Thyroid gland (tissue), 4 donors: ENCODE data around the gene JAKMIP1. TPM values are rescaled to one million over a fixed set of nuclear protein-coding genes. Genes with fewer than 3 reads are reported as not detected.

Source experiments
- DNase-seq, 2 donors: peaks; one replicate each; pipeline ENCODE4 v3.0.0-alpha.2; 2019
- H3K27ac ChIP-seq, 3 donors: fragments of 200-600 bp; sonication (generic); 1 replicate in 2 of 3; 2 replicates in 1 of 3; pipeline ENCODE4 v1.5.1; 2016 to 2019; ENCODE audit warnings: mild to moderate bottlenecking in 1 of 3, moderate library complexity in 1 of 3
- H3K27me3 ChIP-seq: fragments of 200-600 bp; sonication (generic); one replicate; pipeline ENCODE4 v1.5.1; 2019
- H3K36me3 ChIP-seq, 2 donors: fragments of 200-600 bp; sonication (generic); one replicate each; pipeline ENCODE4 v1.5.1; 2016 to 2019
- H3K4me1 ChIP-seq, 2 donors: fragments of 200-600 bp; sonication (generic); one replicate each; pipeline ENCODE4 v1.5.1; 2017 to 2019
- H3K4me3 ChIP-seq, 3 donors: fragments of 200-600 bp; sonication (generic); replicated peaks in 1 of 3; 1 replicate in 2 of 3; 2 replicates in 1 of 3; pipeline ENCODE4 v1.5.1; 2016; ENCODE audit warnings: mild to moderate bottlenecking in 1 of 3
- H3K9me3 ChIP-seq: fragments of 200-600 bp; sonication (generic); one replicate; pipeline ENCODE4 v1.5.1; 2017
- POLR2A ChIP-seq, 2 donors: fragments of 450-650 bp; IDR thresholded peaks; one replicate each; pipeline ENCODE4 v1.6.1; 2017; ENCODE audit warnings: antibody characterized with exemption in 2 of 2, mild to moderate bottlenecking in 2 of 2, moderate library complexity in 1 of 2
- WGBS, 2 donors: methylation state at CpG; one replicate each; pipeline ENCODE4 v1.1.5; 2017; 5-methylcytosine and 5-hydroxymethylcytosine counted together
- intact Hi-C: fragments of 100-400 bp; cut with DNase I; formaldehyde crosslinking; loops from one replicate; pipeline ENCODE4 v1.15.1; 2023
- total RNA-seq, 4 donors: library from RNA; depleted of rRNA; stranded (reverse); fragments of >200 nt; gene quantifications; one replicate each; pipeline ENCODE4 v1.2.3, GENCODE V29; 2016
- TF ChIP-seq, protein P1 (sequence below), 6 experiments: fragments of 200-600 bp in 3 of 6; fragments of 450-650 bp in 3 of 6; sonication (generic) in 3 of 6; IDR thresholded peaks; one replicate each; pipeline ENCODE4 v1.5.1; 2016 to 2019; ENCODE audit warnings: antibody characterized with exemption in 6 of 6, mild to moderate bottlenecking in 2 of 6, inconsistent platforms in 1 of 6, moderate library complexity in 1 of 6

JAKMIP1 gene
- total RNA-seq, 4 donors from 2014 or later, result 0.67 to 1.9 (median 1.1) TPM

- no peak for TF ChIP-seq POLR2A (IDR thresholded peaks at IDR 0.05)
- TF ChIP-seq, protein P1, sequence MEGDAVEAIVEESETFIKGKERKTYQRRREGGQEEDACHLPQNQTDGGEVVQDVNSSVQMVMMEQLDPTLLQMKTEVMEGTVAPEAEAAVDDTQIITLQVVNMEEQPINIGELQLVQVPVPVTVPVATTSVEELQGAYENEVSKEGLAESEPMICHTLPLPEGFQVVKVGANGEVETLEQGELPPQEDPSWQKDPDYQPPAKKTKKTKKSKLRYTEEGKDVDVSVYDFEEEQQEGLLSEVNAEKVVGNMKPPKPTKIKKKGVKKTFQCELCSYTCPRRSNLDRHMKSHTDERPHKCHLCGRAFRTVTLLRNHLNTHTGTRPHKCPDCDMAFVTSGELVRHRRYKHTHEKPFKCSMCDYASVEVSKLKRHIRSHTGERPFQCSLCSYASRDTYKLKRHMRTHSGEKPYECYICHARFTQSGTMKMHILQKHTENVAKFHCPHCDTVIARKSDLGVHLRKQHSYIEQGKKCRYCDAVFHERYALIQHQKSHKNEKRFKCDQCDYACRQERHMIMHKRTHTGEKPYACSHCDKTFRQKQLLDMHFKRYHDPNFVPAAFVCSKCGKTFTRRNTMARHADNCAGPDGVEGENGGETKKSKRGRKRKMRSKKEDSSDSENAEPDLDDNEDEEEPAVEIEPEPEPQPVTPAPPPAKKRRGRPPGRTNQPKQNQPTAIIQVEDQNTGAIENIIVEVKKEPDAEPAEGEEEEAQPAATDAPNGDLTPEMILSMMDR (IDR thresholded peaks at IDR 0.05), result no peak
- Histone ChIP-seq H3K36me3 (no peaks in the 10 kb centered on the region), H3K9me3 (no peaks in the 10 kb centered on the region), H3K27ac (no peak overlapping the region), H3K27me3 (no peaks in the 10 kb centered on the region), H3K4me1 (no peaks in the 10 kb centered on the region), H3K4me3 (no peak overlapping the region)
- 72 to 74% methylated on average over 22 of the region's 22 CpGs for WGBS, 2 donors
- DNase-seq, result no peak
- intact Hi-C loops, result no loop called here
Measured at GRCh38 chr4:6137027-6137746, 63.2 kb downstream of the JAKMIP1 start.

DNA sequence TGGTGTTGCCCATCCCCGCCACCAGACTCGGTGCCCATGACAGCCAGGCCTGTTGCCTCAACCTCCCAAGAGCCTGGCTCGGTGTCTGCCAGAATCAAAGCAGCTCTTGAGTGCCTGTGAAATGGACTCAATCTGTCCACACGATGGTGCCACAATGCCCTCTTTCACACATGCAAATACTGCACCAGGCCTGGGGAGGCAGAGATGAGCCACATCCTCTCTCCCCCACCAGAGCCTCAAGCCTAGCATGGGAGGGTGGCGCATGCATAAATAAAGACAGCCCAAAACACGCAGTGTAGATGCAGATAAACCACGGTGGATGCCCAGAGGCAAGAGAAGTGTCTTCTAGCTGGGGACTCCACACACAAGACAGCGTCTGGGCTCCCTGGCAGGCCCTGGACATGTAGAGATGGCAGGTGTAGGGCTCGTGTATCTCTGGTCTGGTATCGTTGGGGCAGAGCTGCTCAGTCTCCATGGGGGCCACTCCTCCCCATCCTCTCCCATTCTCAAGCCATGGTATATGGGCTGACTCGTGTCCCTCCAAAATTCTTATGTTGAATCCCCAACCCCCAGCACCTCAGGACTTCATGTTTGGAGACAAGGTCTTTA is 65.6 kb downstream of the JAKMIP1 start:
- Histone ChIP-seq H3K9me3 (no peaks in the 10 kb centered on the region), H3K4me3 (no peak overlapping the region), H3K4me1 (no peaks in the 10 kb centered on the region), H3K36me3 (no peaks in the 10 kb centered on the region), H3K27me3 (no peaks in the 10 kb centered on the region), H3K27ac (no peak overlapping the region)
- no peak for DNase-seq
- WGBS, 2 donors, result 78 to 84% methylated on average over 10 to 11 of the region's 11 CpGs
- TF ChIP-seq POLR2A (IDR thresholded peaks at IDR 0.05), result no peak
- TF ChIP-seq, protein P1 (IDR thresholded peaks at IDR 0.05), result no peak
- intact Hi-C loops, result no loop called here

DNA sequence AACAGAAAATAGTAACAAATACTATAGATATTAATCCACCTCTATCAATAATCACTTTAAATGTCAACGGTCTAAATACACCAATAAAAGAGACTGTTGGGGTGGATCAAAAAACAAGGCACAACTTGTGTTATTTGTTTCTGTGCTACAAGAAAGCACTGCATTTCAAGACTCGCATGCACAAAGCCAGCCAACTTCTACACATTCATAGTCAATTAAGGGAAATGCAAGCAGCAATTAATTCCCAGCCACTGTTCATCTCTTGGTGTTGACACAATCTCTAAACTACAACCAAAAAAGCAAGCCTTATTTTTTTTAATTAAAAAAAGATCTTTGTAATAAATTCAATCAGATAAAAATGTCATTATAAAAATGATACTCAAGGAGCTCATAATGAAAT is 67.6 kb downstream of the JAKMIP1 start:
- Histone ChIP-seq H3K27me3 (no peaks in the 10 kb centered on the region), H3K9me3 (no peaks in the 10 kb centered on the region), H3K4me1 (no peaks in the 10 kb centered on the region), H3K27ac (no peak overlapping the region), H3K4me3 (no peak overlapping the region), H3K36me3 (no peaks in the 10 kb centered on the region)
- WGBS, 2 donors, result 83 to 84% methylated on average over 2 of the region's 2 CpGs
- no peak for DNase-seq
- intact Hi-C loops, result no loop called here
- TF ChIP-seq, protein P1 (IDR thresholded peaks at IDR 0.05), result no peak
- TF ChIP-seq POLR2A (IDR thresholded peaks at IDR 0.05), result no peak

DNA sequence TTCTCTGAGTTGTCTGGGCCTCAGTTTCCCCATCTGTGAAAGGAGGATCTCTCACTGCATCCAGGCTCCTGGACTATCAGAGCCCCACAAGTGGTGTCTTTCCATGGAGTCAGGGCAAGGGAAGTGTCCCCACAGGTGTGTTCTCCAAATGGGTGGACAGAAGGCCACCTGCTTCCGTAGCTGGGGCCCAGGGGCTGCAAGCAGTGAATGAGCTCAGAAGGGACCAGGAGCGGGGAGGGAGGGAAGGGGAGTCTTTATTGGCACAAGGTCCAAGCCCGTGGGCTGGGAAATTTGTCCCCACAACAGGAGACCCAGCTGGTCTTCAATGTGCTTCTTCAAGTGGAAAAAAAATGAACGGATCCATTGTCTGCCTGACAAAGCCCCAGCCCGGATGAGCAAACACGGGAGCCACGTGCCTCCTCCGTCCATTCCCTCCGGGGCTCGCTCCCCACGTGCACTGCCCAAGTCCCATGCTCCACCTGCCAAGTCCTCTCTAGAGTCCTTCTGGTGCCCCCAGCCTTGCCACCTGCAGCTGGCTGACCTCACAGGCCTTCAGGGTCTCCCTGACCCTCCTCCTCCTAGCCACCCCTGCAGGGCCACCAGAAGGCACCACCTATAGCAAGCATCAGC is 72.0 kb downstream of the JAKMIP1 start:
- H3K27me3 ChIP-seq, result no peaks in the 10 kb centered on the region
- no peak overlapping the region for H3K4me3 ChIP-seq
- 70 to 79% methylated on average over 11 of the region's 11 CpGs for WGBS, 2 donors
- no peak overlapping the region for H3K27ac ChIP-seq
- H3K9me3 ChIP-seq, result no peaks in the 10 kb centered on the region
- TF ChIP-seq POLR2A (IDR thresholded peaks at IDR 0.05), result no peak
- TF ChIP-seq, protein P1 (IDR thresholded peaks at IDR 0.05), result no peak
- H3K36me3 ChIP-seq, result no peaks in the 10 kb centered on the region
- intact Hi-C loops, result no loop called here
- no peak for DNase-seq
- no peaks in the 10 kb centered on the region for H3K4me1 ChIP-seq
